Femur (tissue), 1 donor: ENCODE measurements around the gene TOGARAM2.
A peak's percentile ranks its signal among the peaks of the same experiment; 100 is the strongest.

Experiments
- DNase-seq: peaks from one replicate; pipeline ENCODE4 v3.0.0-alpha.2; 2017

Gene TOGARAM2

DNA sequence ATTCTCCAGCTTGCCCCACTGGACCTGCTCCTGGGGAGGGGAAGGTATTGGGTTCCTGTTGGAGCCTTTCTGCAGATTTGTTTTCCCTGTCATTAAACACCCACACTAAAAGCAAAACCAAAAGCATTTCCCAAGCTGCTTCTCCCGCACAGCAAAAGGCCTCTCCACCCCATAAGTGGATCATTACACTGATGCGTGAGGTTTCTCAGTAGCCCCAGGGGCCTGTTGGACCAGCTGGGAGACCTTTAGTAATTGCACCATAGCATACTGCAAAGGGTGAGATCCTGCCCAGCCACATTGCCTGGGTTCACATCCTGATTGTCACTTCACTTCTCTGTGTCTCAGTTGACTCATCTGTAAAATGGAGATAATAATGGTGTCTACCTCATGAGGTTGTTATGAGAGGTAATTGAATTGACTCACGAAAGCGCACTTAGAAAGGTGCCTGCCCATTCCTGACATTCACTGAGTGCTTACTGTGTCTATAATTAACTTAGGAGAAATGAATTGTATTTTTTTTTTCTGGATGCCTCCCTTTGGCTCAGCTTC, 43.9 kb downstream of the TOGARAM2 start:
- DNase-seq = no peak

- no peak for DNase-seq
Measured at GRCh38 chr2:29025711-29026110, 44.6 kb downstream of the TOGARAM2 start.

- no peak for DNase-seq
Measured at GRCh38 chr2:29031046-29031445, 49.9 kb downstream of the TOGARAM2 start.

GRCh38 chr2:29032189-29032588, 51.1 kb downstream of the TOGARAM2 start:
- DNase-seq = no peak

GRCh38 chr2:29033172-29033571, 52.1 kb downstream of the TOGARAM2 start:
- no peak for DNase-seq

DNA sequence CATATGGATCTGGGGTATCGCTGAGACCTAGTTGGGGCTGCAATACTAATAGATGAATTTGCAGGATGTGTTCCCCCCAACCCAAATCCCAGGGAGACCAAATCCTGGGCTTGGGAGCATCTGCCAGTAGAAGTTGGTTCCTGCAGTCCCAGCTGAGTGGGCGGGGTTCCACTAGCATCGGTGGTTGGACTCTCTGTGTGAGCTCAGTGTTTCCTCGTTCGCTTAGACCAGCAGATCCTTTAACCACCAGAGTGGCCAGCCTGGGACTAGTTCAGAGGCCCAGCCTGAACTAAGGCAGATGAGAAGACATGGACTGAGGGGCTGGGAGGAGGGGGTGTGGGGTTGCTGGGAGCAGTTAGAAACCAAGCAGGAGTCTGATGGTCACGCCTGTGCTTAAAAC, 52.6 kb downstream of the TOGARAM2 start:
- no peak for DNase-seq

DNA sequence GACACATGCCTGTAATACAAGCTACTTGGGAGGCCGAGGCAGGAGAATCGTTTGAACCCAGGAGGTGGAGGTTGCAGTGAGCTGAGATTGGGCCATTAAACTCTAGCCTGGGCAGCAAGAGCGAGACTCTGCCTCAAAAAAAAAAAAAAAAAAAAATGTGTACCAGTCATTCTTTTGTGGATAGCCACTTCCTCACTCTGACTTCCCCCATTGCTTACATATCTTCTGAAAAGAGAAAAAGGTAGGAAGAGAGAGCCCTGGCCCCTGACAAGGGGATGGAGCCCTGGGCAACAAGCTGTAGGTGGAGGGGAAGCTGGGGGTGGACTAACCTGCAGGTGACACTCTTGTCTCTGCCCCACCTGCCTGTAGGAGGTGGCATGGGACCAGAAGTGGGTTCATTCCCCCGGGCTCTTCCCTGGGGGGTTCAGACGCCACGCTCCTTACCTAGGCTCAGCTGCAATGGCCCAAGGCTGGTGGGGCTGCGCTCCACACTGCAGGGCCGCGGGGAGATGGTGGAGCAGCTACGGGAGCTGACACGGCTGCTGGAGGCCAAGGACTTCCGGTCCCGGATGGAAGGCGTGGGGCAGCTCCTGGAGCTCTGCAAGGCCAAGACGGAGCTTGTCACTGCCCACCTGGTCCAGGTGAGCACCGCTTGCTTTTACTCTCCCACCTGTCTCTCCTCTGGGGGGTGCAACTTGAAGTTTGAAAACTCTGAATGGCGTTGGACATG, 54.1 kb downstream of the TOGARAM2 start:
- DNase-seq = no peak

- DNase-seq = no peak
Measured at GRCh38 chr2:29039718-29040480, 58.8 kb downstream of the TOGARAM2 start.

GRCh38 chr2:29040552-29040951, 59.5 kb downstream of the TOGARAM2 start:
- DNase-seq = no peak

DNA sequence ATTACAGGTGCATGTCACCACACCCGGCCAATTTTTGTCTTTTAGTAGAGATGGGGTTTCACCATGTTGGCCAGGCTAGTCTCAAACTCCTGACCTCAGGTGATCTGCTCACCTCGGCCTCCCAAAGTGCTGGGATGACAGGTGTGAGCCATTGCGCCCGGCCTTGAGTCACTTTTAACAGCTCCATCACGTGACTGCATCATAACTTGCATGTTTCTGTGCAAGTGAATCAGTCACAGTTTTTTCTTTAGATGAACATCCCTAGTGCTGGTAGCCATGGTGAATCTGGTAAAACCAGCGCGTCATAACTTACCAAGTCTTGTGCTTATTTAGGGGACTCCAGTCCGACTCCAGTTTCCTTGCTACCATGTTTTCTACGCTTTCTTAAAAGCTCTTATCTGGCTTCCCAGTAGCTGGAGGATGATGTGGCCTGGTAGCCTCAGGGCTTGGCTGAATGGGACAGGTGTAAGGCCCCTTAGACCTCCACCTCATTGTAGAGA, 60.1 kb downstream of the TOGARAM2 start:
- no peak for DNase-seq

- DNase-seq = peak; percentile 68
Measured at GRCh38 chr2:29042561-29043075, 61.5 kb downstream of the TOGARAM2 start.

GRCh38 chr2:29044459-29044858, 63.4 kb downstream of the TOGARAM2 start:
- no peak for DNase-seq

DNA sequence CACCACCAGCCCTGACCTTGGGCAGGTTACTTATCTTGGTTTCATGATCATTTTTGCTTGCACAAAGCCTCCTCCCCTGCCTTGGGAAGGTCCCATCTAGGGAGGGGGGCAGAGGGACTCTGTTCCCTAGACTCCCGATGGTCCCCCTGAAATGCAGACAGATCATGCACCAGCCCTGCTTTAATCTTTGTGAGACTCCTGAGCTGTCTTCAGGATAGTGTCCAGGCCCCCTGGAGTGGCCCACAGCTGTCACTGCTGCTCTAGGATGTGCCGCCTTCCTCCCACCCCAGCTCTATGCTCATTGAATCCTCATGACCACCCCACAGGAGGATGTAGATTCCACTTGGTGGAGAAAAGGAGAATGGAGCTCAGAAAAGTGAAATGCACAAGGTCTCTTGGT, 65.2 kb downstream of the TOGARAM2 start:
- no peak for DNase-seq

DNA sequence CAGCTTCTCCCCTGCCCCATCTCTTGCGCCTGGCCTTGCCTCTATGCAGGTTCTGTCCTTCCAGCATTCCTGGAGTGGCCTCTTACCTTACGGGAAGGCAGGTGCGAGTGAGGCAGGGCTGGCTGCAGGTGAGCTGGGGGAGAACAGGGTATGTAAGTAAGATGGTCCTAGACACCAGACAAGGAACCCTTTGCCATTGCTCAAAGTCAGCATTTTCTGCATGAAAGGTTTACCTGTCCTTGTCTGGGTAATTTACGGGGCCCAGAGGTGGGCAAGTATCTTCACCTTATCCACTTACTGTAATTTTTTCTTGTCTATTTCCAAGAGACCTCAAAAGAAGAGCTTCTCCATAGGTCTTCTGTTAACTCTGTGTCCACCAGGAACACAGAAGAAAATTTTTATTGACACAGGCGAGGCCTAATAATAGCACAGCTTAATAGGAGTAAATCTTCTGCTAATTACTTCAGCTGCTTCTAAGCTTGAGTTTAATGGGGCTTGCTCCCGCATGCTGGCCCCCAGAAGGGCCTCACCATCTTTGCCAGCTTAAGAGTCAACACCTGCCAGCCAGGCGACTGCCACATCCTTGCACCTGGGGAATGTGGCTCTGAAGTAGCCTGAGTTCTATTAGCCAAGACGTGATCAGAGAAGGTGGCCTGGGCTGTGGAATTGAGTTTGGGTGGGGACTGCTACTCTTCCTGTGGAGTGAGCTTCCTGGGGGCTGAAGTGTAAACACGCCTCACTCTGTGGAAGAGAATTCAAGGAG, 66.2 kb downstream of the TOGARAM2 start:
- no peak for DNase-seq

GRCh38 chr2:29050591-29050990, 69.5 kb downstream of the TOGARAM2 start:
- DNase-seq = no peak

DNA sequence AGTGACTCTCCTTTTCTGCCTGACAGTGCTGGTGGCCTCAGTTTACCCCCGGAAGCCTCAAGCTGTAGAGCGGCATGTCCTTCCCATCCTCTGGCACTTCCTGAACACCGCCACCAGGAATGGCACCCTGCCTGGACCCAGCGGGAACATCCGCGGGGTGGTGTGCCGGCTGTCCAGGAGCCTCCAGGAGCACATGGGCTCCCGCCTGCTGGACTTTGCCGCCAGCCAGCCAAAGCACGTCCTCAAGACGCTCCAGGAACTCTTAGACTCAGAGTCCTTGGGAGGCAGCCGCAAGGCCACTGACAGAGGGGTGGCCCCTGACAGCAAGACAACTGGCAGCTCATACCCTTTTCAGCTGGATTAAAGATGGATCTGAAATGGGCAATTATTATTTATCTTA, 70.6 kb downstream of the TOGARAM2 start:
- DNase-seq = no peak

DNA sequence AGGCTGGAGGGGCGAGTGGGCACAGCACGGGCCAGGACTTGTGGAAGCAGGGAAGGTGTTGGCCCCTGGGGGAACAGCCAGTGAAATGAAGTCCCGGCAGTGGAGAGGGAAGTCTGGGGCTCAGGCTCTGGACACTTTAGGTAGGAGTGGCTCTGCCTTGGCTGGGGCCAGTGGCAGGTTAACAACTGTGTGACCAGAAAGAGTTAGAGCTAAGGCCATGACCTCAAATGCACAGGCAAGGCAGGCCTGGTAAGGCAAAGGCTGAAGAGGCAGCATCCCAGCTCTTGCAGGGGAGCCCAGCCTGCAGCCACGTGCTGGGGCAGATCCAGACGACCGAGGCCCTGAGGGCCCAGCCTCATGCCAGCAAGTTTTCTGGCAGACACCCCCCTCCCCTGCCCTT, 71.7 kb downstream of the TOGARAM2 start:
- no peak for DNase-seq

DNA sequence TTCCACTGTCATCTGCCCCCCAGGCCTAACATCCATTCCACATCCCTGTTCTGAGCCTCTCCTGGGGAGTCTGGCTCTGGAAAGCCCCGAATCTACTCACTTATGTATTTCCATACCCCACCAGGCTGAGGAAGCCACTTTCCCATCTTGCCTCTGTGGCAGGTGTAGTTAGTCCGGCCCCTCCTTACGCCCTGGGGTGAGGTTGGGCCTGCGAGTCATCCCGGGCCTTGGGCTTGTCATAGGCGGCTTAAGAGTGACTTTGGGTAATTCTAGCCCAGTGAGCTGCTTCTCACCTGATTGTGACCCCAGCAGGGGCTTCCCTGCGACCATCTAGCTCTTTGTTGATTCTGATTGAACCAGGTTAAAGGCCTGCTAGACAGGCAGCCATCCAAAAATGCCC, 72.1 kb downstream of the TOGARAM2 start:
- no peak for DNase-seq

- no peak for DNase-seq
Measured at GRCh38 chr2:29053670-29054400, 72.7 kb downstream of the TOGARAM2 start.

DNA sequence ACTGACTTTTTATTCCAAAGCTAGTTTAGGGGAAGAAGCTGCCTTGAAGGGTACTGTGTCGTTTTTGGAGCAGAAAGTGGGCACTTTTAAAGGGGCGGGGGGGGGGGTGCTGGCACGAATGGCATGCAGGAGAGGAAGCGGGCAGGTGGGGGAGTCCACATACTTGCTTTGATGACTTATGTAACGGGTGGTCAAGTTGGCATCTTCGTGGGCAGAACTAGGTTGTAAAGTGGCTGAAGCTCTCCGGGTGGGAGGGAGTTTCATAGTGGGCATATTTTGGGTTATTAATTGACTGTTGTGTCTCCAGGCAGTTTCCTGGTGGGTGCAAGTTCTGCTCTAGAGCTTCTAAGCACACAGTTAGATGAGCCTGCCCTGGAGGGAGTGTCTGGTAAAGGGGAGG, 73.3 kb downstream of the TOGARAM2 start:
- no peak for DNase-seq

DNA sequence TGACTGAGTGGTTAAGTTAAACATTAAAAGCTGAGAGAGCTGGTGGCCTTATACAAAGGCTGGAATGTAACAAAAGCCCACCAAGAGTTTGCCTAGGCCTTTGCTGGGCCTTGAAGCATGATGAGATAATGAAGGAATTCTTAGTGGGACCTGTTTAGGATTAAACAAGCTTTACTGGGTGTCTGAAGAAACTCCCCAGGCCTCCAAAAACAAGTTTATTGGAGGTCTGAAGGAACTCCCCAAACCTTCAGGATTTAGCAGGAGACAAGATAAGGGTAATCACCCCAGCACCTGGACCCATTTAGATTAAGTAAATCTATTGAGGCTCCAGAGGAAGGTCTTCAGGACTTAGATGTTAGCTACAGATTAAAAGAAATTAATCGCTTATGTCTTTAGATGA, 74.5 kb downstream of the TOGARAM2 start:
- no peak for DNase-seq

DNA sequence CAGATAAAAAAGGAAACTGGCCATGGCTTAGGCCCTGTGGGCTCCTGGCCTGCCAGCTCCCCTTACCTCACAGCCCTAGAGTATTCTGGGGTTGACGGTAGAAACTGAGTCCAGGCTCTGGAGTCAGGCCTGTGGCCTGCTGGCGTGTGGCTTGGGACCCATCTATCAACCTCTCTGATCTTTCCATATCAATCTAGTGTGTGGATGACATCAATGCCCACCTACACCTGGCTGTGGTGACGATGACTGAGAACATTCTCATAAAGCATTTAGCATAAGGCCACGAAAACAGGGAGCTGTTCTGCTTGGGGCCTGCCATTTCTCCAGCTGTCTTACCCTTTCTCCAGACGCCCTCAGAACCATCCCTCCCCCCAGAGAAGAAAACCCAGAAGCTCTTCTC, 75.4 kb downstream of the TOGARAM2 start:
- no peak for DNase-seq
